Activated CD8-positive, alpha-beta memory T cell treated with anti-CD3 and anti-CD28 coated beads for 24 hours (primary cell): ENCODE data around the gene CEBPZOS.

Experiments
- DNase-seq: peaks from one replicate; pipeline ENCODE4 v3.0.0-alpha.2; 2020

The CEBPZOS gene

GRCh38 chr2:37196320-37197195 lies at the start of gene CEBPZOS:
Gene CEBPZOS, plus strand, starts transcription at chr2:37196496. Its CDS starts 3,209 bp downstream, at chr2:37199705.
- DNase-seq = peak; percentile 98

GRCh38 chr2:37148325-37148724 lies 48.0 kb upstream of the CEBPZOS start:
- DNase-seq = no peak

- DNase-seq = no peak
These were observed 46.5 kb upstream of the CEBPZOS start for GRCh38 chr2:37149626-37150322.

DNA sequence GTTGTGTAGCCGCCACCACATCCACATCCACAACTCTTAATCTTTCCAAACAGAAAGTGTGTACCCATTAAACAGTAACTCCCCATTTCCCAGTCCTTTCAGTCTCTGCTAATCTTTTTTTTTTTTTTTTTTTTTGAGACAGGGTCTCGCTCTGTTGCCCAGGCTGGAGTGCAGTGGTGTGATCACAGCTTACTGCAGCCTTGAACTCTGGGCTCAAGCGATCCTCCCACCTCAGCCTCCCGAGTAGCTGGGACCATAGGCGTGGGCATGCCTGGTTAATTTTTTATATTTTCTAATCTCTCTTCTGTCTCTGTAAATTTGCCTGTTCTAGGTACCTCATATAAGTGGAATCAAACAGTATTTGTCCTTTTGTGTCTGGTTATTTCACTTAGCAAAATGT lies 43.1 kb upstream of the CEBPZOS start:
- no peak for DNase-seq

DNA sequence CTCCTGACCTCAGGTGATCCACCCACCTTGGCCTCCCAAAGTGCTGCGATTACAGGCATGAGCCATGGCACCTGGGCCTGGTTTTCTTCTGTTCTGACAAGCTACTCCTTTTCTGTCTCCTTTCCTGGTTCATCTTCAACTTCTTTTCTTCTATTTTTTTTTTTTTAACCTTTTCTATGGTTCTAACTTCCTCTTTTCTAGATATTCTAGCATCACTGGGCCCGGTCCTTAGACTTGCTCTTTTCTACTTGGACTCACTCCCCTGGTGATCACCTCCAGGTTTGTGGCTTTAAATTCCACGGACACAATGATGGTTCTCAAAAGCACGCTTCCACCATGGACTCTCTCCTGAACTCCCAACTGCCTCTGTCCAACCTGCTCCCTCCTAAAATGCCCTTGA lies 41.5 kb upstream of the CEBPZOS start:
- no peak for DNase-seq

DNA sequence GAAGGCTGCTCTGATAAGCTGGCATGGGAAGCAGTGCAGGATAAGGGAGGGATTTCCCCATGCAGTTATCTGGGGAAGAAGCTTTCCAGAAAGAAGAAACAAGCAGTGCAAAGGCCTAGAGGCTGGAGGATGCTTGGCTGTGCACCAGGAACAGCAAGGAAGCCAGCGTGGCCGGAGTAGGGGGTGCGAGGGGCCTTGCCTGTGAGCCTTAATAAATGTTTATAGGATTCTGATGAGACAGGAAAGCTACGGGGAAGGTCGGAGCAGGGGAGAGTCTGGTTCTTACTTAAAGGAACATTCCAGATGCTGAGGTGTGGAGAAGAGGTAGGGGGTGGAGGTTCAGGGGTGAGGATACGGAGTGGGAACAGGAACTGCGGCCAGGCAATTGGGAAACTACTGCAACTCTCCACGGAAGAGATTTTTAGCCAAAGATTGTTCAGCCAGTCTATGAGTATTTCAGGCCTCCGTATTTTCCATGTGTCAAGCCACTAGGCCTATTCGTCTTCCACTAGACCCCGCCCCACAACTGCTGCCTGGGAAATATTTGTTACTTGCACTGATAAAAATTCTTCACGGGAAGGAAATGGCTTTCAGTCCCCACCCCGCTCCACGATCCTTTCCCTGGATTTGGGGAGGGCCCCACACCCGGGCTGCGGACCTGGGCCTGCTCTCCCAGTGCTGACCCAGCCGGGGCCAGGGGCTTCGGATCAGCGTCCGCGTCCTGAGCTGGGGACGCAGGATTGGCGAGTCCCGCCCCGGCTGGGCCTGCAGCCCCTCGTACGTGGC lies 40.0 kb upstream of the CEBPZOS start:
- DNase-seq = peak; percentile 77

DNA sequence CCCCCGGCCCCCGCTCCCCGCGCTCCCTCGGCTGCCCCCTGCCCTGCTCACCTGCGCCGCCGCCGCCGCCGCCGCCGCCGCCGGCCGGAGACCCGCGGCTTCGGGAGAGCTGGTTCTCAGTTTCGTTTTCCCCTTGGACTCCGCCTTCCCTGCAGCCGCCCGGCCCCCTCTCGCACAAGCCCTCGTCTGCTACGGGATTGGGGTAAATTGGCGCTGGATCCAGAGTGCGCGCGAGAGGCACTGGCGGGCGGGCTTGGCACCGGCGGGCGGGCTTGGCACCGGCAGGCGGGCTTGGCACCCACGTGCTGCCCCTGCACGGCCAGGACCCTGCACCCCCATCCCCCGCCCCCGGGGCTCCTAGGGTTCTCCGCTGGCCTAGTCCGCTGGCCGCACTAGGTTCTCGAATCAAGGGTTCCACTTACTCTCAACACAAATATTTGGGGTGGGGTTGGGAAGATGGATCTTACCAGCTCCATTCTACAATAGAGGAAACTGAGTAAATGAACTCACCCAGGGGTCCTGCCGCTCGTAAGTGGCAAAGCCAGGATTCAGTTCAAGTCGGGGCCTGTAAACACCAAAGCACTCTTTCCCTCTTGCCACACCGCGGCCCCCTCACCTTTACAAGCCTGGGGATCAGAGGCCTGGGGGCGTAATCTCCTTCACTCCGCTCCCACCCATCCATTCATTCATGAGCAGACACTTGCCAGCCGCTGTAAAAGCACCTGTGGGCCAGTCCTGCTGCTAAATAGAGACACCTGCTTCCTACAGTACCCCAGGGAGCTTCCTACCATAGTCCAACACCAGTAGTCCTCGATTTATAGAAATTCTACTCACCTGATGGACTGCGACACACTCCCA lies 39.2 kb upstream of the CEBPZOS start, which contains the start of gene EIF2AK2:
Gene EIF2AK2, minus strand, starts transcription at position 124 of the 858 bp plus-strand sequence. CDS start 9,174 bp downstream, outside the sequence.
- peak; percentile 88 for DNase-seq

GRCh38 chr2:37164757-37165156 lies 31.5 kb upstream of the CEBPZOS start:
- no peak for DNase-seq

DNA sequence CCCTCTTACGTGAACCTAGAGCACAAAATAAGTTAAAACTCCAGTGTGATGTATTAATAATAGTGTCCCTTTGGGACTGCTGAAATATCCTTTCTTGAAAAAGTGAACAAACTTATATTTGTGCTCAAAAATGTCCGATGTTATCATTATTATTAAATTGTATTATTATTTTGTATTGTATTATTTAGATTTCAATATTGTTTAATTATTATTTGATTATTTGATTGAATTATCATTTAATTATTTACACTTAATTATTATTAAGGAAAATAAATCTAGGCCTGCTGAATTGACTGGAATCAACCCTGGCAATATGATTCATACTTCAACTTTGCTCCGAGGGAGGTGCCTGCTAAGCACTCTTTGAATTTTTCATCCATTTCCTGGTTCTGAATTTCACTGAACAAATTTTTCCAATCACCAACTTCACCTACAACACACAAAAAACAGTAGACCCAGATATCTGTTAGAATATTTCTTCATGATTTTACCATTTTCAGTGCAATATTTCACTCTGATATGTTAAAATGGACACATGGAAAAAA lies 28.6 kb upstream of the CEBPZOS start:
- DNase-seq = no peak

GRCh38 chr2:37168217-37168981 lies 27.9 kb upstream of the CEBPZOS start:
- DNase-seq = no peak

GRCh38 chr2:37171624-37171950 lies 24.7 kb upstream of the CEBPZOS start:
- DNase-seq = no peak

GRCh38 chr2:37173741-37174140 lies 22.6 kb upstream of the CEBPZOS start:
- no peak for DNase-seq

GRCh38 chr2:37180006-37180639 lies 16.2 kb upstream of the CEBPZOS start:
- DNase-seq = no peak

DNA sequence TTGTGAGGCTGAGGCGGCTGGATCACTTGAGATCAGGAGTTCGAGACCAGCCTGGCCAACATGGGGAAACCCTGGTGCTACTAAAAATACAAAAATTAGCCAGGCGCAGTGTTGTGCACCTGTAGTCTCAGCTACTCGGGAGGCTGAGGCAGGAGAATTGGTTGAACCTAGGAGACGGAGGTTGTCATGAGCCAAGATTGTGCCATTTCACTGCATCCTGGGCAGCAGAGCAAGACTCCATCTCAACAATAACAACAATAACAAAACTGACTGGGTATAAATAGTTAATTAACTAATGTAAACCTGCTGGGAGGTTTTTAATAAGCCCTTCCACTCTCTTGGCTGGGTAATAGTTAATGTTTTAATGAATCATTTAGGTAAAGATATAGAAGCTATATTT lies 15.7 kb upstream of the CEBPZOS start:
- DNase-seq = no peak

DNA sequence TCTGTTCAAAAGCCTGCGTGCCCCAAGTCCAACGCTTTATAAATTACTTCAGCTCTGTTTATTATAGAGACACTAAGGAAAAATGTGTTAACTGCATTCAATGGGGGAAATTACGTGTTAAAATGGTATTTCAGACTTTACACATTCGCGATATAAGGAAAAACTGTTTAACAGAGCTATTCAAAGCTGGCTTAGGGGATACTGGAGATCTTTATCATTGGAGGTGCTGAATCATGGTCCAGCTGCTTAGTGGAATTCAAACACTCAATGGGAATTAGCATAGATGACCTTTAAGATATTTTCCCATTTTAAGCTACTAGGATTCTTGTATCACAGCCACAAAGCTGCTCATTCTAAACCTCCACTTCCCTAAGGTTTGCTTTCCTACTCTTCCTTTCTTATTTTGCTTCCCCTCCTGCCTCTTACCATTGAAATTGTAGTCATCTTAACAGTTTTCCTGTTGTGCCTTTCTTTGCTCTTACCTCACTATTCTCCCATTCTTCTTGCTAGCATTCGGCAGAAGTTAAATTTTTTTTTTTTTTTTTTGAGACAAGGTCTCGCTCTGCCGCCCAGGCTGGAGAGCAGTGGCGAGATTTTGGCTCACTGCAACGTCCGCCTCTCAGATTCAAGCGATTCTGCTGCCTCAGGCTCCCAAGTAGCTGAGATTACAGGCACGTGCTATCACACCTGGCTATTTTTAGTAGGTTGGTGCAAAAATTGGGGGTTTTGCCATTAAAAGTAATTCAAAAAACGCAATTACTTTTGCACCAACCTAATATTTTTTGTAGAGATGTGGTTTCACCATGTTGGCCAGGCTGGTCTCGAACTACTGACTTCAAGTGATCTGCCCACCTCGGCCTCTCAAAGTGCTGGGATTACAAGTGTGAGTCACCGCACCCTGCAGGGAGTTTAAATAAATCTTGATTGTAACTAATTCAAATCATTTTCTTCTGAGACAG lies 14.3 kb upstream of the CEBPZOS start:
- DNase-seq = no peak

GRCh38 chr2:37188570-37188969 lies 7.7 kb upstream of the CEBPZOS start, which contains the start of gene SULT6B1:
Gene SULT6B1, minus strand, starts transcription at chr2:37188670. Its CDS starts 30 bp downstream, at chr2:37188640.
- DNase-seq = no peak

DNA sequence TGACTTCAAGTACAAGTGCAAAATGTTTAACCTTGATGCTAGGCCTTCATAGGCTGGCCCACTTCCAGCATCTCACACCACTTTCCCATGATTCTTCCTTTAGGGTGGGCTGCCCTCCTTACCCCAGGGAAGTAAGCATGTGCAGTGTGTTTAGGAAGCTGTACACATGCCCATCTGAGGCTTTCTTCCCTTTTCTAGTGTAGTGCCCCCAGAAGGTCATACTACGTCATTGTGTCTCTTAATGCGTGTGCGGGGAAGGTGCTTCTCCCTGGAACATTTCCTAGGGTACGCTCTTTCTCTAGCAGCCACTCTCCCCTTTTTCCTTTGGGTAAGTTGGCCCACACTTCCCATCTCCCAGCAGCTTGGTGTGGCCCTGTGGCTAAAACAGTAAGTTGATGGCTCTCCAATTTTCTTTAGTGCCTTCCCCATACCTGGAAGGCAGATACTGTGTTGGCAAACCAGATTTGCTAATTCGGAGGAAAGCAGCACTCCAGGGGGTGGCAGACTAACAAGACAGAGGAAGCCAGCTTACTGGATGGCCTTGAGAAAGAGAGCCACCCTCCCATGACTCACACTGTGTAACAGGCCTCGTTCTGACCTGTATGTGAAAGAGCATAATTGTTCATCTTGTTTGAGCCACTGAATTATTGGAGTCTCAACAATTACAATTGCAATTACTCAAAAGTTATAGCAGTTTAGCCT lies 6.7 kb upstream of the CEBPZOS start:
- DNase-seq = no peak

DNA sequence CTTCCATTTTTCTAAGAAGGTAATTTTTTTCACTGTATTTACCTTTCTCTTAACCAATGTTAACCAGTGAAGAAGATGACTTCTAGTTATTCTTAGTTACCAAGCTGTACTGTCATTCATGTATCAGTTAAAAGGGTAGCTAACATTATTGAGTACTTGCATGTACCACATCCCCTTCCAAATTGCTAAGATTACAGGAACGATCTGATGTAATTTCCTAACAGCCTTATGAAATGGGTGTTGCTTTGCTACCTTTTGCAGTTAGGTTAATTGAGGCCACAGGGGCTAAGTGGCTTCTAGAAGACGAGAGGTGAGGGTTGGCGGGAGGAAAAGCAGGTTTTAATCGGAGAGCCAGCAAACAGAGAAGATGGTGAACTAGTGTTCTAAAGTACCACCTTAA lies 6.0 kb upstream of the CEBPZOS start:
- DNase-seq = no peak

GRCh38 chr2:37191253-37191652 lies 5.0 kb upstream of the CEBPZOS start:
- DNase-seq = no peak
